ENCODE measurements around the gene GPR33.
"Not testable (repeated sequence)": the region's sequence is repeated elsewhere in the genome, so short reads cannot be mapped to it uniquely, and the experiment has no call there.

The GPR33 gene

GRCh38 chr14:31487886-31488285, at the start of gene GPR33:
TSS of gene GPR33 (minus strand) at chr14:31488039. CDS start at chr14:31483965, 4,074 bp downstream.
- DNase-seq = no peak

- no peak for DNase-seq
These were observed 48.5 kb upstream of the GPR33 start for GRCh38 chr14:31536201-31536960.

- DNase-seq = no peak
These were observed 42.3 kb upstream of the GPR33 start for GRCh38 chr14:31530136-31530535.

GRCh38 chr14:31529053-31529452, 41.2 kb upstream of the GPR33 start:
- DNase-seq = no peak

- DNase-seq = no peak
These were observed 39.7 kb upstream of the GPR33 start for GRCh38 chr14:31527546-31527945.

GRCh38 chr14:31527087-31527486, 39.2 kb upstream of the GPR33 start:
- DNase-seq = no peak

- no peak for DNase-seq
These were observed 23.0 kb upstream of the GPR33 start for GRCh38 chr14:31510855-31511254.

- no peak for DNase-seq
These were observed 22.4 kb upstream of the GPR33 start for GRCh38 chr14:31510222-31510621.

GRCh38 chr14:31508135-31508534, 20.3 kb upstream of the GPR33 start:
- no peak for DNase-seq

GRCh38 chr14:31505411-31505810, 17.6 kb upstream of the GPR33 start:
- no peak for DNase-seq

GRCh38 chr14:31501870-31502269, 14.0 kb upstream of the GPR33 start:
- DNase-seq = no peak

GRCh38 chr14:31492759-31493498, 5.1 kb upstream of the GPR33 start:
- DNase-seq = no peak

GRCh38 chr14:31489691-31490090, 1.9 kb upstream of the GPR33 start:
- DNase-seq = no peak

- no peak for DNase-seq
These were observed 1.1 kb downstream of the GPR33 start for GRCh38 chr14:31486764-31487163.

GRCh38 chr14:31484754-31485153, 3.1 kb downstream of the GPR33 start:
- DNase-seq = no peak

- no peak for DNase-seq
These were observed 7.7 kb downstream of the GPR33 start for GRCh38 chr14:31480156-31480555.

- DNase-seq = no peak
These were observed 8.8 kb downstream of the GPR33 start for GRCh38 chr14:31479027-31479426.

GRCh38 chr14:31477248-31477647, 10.6 kb downstream of the GPR33 start:
- no peak for DNase-seq

- no peak for DNase-seq
These were observed 11.5 kb downstream of the GPR33 start for GRCh38 chr14:31476131-31476866.

GRCh38 chr14:31466554-31466953, 21.3 kb downstream of the GPR33 start:
- DNase-seq = no peak

GRCh38 chr14:31465111-31465510, 22.7 kb downstream of the GPR33 start:
- no peak for DNase-seq

- not testable (repeated sequence) for DNase-seq
These were observed 25.4 kb downstream of the GPR33 start for GRCh38 chr14:31462450-31462849.

- no peak for DNase-seq
These were observed 26.3 kb downstream of the GPR33 start for GRCh38 chr14:31461545-31461944.

Data from activated T-cell treated with anti-CD3 and anti-CD28 coated beads, Interleukin-2, amount 50 U/mL, for 1 hour (primary cell).